Suprapubic skin (tissue), 4 donors: ENCODE measurements around the gene CLCN6.

Source experiments
- POLR2A ChIP-seq, 2 donors: fragments of 450-650 bp; IDR thresholded peaks; one replicate each; pipeline ENCODE4 v1.6.1; 2017; ENCODE audit warnings: antibody characterized with exemption in 2 of 2, mild to moderate bottlenecking in 2 of 2, moderate library complexity in 2 of 2
- POLR2AphosphoS5 ChIP-seq, 3 donors: sonication (generic); formaldehyde crosslinking; IDR thresholded peaks; one replicate each; pipeline ENCODE4 v1.6.1; 2017; ENCODE audit warnings: antibody characterized with exemption in 3 of 3
- TF ChIP-seq, protein P1 (sequence below), 2 donors: fragments of 200-600 bp in 1 of 2; fragments of 450-650 bp in 1 of 2; sonication (generic) in 1 of 2; IDR thresholded peaks; one replicate each; pipeline ENCODE4 v1.5.1; 2016 to 2019; ENCODE audit warnings: antibody characterized with exemption in 2 of 2, mild to moderate bottlenecking in 1 of 2, moderate library complexity in 1 of 2

DNA sequence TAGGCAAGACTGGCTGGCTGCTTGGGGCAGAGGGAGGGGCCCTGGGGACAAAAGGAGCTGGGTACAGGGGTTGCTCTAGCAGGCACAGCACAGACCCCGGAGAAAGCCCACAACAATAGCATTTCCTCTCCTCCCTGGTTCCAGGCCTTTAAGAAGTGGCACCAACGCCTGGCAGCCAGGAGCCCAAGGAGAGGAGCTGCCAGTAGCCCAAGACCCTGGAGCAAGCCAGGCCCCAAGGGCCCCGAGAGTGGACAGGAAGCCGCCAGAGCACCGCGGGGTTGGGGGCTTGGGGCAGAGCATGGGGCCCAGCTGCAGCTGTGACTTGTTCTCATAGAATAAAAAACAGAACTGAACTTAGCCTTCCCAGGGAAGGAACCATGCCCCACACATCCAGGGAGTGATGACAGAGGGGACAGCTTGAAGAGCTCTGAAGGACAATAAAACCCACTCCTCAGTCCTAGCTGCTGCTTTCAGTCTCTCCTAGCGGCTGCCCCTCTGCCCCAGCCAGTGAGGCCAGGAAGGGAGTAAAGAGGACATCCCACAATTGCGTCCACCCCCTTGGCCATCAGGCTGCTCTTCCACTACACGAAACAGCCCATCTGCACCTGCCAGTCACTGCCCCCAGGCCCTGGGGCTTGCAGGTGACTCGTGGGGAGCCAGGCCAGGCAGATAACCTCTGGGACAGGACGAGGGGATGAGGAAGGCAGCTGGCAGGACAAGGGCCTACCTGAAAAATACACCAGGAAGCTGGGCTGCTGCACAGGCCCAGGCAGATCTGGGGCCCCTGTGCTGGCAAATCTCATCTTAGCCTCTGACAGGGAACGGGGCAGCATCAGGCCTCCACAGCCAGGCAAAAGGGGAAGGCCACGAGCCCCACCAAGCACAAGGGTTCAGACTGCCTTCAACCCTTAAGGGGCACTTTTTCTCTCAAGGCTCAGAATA lies 16.6 kb upstream of the CLCN6 start:
- no peak for TF ChIP-seq POLR2A (IDR thresholded peaks at IDR 0.05)
- TF ChIP-seq, protein P1, sequence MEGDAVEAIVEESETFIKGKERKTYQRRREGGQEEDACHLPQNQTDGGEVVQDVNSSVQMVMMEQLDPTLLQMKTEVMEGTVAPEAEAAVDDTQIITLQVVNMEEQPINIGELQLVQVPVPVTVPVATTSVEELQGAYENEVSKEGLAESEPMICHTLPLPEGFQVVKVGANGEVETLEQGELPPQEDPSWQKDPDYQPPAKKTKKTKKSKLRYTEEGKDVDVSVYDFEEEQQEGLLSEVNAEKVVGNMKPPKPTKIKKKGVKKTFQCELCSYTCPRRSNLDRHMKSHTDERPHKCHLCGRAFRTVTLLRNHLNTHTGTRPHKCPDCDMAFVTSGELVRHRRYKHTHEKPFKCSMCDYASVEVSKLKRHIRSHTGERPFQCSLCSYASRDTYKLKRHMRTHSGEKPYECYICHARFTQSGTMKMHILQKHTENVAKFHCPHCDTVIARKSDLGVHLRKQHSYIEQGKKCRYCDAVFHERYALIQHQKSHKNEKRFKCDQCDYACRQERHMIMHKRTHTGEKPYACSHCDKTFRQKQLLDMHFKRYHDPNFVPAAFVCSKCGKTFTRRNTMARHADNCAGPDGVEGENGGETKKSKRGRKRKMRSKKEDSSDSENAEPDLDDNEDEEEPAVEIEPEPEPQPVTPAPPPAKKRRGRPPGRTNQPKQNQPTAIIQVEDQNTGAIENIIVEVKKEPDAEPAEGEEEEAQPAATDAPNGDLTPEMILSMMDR (IDR thresholded peaks at IDR 0.05) = no peak
- TF ChIP-seq POLR2AphosphoS5 (IDR thresholded peaks at IDR 0.05) = no peak
